ENCODE results near the gene PLCL2.
"Not testable (repeated sequence)": the region's sequence is repeated elsewhere in the genome, so short reads cannot be mapped to it uniquely, and the experiment has no call there.

The PLCL2 gene

GRCh38 chr3:17128671-17129070 lies 243.9 kb downstream of the PLCL2 start:
- not testable (repeated sequence) for DNase-seq

DNA sequence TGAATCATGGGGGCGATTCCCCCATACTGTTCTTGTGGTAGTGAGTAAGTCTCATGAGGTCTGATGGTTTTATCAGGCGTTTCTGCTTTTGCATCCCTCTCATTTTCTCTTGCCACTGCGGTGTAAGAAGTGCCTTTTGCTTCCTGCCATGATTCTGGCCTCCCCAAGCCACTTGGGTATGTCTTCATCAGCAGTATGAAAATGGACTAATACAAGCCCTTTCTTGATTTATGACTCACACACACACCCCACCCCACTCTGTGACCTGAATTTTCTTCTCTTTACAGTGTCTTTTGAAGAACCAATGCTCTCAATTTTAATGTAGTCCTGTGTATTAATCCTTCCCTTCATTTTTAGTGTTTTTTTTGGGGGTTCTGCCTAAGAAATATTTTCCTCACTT lies 244.8 kb downstream of the PLCL2 start:
- no peak for DNase-seq

DNA sequence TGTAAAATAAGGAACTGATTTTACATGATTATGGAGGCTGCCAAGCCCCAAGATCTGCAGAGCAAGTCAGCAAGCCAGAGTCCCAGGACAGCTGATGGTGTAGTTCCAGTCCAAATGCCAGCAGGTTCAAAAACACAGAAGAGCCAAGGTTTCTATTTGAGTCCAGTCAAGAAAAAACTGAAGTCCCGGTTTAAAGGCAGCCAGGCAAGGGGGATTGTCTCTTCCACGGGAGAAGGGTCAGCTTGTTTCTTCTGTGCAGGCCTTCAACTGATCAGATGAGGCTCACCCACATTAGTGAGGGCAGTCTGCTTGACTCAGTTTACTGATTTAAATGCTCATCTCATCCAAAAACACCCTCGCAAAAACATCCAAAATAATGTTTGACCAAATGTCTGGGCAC lies 246.2 kb downstream of the PLCL2 start:
- no peak for DNase-seq

GRCh38 chr3:17132286-17133115 lies 247.7 kb downstream of the PLCL2 start:
- no peak for DNase-seq

DNA sequence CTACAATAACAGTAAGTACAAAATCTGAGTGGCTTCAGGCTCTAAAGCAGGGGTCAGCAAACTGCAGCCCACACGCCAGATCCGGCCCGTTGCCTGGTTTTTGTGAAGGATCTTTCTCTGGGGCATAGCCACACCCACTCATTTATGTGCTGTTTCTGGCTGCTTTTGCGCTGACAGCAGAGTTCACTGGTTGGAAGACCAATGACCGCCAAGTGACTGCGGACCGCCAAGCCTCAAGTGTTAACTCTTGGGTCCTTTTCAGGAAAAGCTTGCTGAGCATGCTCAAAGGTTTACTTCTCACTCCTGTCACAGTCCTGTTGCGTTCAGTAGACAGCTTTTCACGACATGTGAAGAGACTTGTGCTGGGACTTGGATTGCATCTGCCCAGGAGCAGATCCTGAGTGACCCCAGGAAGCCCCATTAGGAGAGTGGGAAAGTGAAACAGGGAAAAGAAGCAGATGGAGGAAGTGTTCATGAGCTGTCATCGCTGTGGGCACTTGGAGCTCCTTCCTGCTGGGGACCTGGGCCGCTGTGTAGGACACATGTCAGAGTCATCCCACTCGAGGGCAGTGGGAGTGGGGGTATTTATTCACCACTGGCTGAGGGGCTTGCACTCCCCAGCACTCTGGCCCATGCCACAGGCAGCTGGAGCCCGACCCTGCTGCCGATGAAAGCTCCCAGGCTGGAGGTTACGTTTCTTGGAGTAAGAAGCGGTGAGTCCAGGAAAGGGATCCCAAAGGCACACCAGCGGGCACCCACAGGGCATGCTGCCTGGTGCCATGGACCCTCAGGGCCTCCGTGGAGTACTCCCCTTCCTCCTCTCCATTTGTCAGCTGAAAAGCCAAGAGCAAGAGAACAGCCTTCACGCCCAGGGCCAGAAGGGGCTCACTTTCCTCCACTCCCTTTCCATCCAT lies 249.1 kb downstream of the PLCL2 start:
- no peak for DNase-seq

GRCh38 chr3:17135696-17136095 lies 250.9 kb downstream of the PLCL2 start:
- no peak for DNase-seq

DNA sequence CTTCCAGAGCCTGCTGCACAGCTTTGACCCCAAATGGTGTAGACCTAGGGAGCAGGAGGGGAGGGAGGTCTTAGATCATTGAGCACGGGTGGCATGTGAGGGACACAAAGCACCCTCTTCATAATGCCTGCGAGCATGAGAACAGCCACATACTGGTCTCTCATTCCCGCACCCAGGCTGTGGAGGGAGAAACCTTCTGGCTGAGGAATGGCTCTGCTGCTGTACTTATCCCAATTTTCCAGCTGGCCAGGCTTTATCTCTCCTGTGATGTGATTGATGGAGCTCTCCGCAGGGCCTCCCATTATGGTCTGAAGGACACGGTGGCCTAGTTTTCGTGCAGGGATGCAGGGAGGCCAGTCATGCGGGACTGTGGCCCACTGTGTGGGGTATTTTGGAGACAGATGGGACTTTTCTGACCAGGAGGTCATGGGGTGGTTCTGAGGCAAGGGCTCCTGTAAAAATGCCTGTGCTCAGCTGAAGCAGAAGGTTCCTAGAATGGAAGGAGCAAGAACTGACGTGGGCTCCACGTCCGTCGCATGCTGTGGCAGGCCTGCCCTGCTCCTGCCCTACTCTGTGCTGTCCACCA lies 251.5 kb downstream of the PLCL2 start:
- no peak for DNase-seq

DNA sequence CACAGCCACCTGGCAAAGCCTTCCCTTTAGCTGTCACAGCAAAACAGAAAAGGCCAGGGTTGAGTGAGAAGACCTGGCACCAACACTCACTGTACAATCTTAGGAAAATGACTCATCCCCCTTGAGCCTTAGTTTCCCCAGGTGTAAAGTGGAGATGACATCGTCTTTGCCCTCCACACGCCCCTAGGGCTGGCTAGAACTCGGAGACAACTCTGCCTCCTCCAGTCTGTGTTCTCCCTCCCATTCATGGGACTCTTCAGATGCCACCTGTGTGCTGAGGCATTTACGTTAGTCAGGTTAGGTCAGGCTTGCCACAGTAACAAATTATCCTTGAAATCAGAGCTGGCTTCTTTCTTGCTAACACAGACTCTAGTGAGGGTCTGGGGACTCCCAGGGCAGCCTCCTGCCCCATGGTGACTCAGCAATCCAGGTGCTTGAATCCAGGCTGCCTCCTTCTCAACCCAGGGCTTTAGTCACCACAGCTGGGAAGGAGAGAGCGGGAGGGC lies 252.6 kb downstream of the PLCL2 start:
- no peak for DNase-seq

DNA sequence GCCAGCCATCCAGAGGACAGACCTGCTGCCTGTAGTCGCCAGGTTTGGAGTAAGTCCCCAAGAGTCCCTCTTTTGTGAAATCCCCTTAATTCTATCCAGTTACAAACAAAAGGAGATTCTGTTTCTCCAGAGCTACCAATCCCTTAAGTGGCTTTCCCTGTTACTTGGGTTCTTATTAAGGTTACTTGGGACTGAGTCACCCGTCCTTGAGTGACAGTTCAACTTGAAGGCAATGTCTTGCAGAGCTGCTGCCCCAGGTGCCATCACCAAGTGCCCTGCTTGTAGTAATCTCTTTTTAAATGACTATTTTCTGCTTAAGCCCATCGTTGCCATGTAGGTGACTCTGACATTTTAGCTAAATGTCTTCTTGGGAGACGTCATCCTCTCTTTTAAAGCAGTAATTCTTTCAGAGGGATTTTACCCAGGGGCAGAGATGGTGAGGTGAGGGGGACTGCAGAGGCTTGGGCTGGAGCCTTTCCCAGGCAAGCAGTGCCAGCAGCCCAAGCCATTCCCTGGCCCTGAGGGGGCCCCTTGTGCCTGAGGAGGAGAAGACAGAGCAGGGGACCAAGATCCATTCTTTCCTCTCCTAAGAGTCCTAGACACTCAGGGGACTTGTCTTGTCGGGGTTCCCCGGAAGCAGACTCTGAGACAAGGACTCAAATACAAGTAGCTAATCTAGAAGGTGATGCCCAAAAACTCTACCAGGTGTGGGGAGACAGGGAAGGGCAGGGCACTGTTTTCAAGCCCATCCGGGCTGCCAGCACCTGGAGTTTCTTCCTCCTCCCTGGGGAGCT lies 253.7 kb downstream of the PLCL2 start:
- no peak for DNase-seq
